Measurements from ENCODE around the gene MPP4. TPM values are rescaled to one million over a fixed set of nuclear protein-coding genes. Genes with fewer than 3 reads are reported as not detected.
A peak's percentile ranks its signal among the peaks of the same experiment; 100 is the strongest.

The MPP4 gene
- total and polyA plus RNA-seq, 7 donors: 0.06 to 0.36 TPM; not detected in 5

DNA sequence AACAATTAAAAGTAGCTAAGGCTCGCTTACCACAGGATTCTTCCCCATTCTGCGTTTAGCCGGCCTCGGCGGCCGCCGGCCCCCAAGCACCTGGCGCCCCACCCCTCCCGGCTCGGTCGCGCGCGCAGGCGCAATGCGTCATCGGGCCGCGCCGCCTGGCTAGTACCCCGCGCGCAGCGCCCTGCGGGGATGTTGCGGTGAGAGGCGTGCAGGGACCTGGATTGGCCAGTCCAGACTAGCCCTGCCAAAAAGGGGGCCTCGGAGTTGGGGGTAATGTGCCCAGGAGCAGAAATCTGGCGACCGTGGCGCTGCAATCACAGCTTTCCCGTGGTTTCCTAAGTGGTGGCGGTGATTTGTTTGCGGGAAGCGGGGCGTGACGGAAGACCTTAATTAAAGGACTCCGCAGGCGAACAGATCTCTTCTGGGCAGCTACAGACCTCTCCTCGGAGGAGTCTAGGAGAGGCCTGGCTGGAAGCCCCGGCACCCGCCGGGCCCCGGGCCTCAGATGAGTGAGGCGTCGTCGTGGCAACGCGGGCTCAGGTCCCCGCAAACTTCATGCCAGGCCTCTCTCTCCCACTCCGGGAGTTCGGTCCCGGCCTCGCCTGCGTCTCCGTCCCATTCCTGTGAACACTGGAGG lies 55.7 kb downstream of the MPP4 start:
- Histone ChIP-seq H3K9me3 (no peaks in the 10 kb centered on the region), H3K27ac (peak overlapping the region; percentile 93 to 96 (median 94)), H3K4me3 (peak overlapping the region; percentile 71 to 84 (median 76)), H3K4me1 (peaks cover 0 to 20% (median 18%) of the 10 kb centered on the region in 4 donors), H3K36me3 (peaks cover 0 to 3% (median 0%) of the 10 kb centered on the region in 4 donors), H3K27me3 (no peaks in the 10 kb centered on the region)
- intact Hi-C loops (cut with DNase I): loop anchor here (5.0 to 10.0 kb wide), 4 partner anchors 140 to 778 kb away; partner anchors contain the start of genes ALS2, CLK1, FZD7 and STRADB
- TF ChIP-seq POLR2A (IDR thresholded peaks at IDR 0.05) (peak; percentile 48 to 80), POLR2AphosphoS5 (IDR thresholded peaks at IDR 0.05) (peak; percentile 92 to 97 (median 94)), EP300 (IDR thresholded peaks at IDR 0.05) (peak in 1 of 4 donors; percentile 2)
- TF ChIP-seq, protein P1, sequence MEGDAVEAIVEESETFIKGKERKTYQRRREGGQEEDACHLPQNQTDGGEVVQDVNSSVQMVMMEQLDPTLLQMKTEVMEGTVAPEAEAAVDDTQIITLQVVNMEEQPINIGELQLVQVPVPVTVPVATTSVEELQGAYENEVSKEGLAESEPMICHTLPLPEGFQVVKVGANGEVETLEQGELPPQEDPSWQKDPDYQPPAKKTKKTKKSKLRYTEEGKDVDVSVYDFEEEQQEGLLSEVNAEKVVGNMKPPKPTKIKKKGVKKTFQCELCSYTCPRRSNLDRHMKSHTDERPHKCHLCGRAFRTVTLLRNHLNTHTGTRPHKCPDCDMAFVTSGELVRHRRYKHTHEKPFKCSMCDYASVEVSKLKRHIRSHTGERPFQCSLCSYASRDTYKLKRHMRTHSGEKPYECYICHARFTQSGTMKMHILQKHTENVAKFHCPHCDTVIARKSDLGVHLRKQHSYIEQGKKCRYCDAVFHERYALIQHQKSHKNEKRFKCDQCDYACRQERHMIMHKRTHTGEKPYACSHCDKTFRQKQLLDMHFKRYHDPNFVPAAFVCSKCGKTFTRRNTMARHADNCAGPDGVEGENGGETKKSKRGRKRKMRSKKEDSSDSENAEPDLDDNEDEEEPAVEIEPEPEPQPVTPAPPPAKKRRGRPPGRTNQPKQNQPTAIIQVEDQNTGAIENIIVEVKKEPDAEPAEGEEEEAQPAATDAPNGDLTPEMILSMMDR (IDR thresholded peaks at IDR 0.05): no peak
- 0 to 1% methylated on average over 56 of the region's 56 CpGs for WGBS, 2 donors
- DNase-seq: peak; percentile 89

- H3K4me1 ChIP-seq: peaks cover 0 to 20% (median 18%) of the 10 kb centered on the region in 4 donors
- no peak for DNase-seq
- peak overlapping the region; percentile 71 to 84 (median 76) for H3K4me3 ChIP-seq
- H3K36me3 ChIP-seq: peaks cover 0 to 8% (median 0%) of the 10 kb centered on the region in 4 donors
- TF ChIP-seq POLR2A (IDR thresholded peaks at IDR 0.05): no peak
- TF ChIP-seq POLR2AphosphoS5 (IDR thresholded peaks at IDR 0.05): no peak
- no peak for TF ChIP-seq EP300 (IDR thresholded peaks at IDR 0.05)
- TF ChIP-seq, protein P1 (IDR thresholded peaks at IDR 0.05): no peak
- peak overlapping the region; percentile 93 to 96 (median 94) for H3K27ac ChIP-seq
- no peaks in the 10 kb centered on the region for H3K27me3 ChIP-seq
- 0% methylated on average over 16 of the region's 16 CpGs for WGBS, 2 donors
- intact Hi-C loops (cut with DNase I): loop anchor here (5.0 to 10.0 kb wide), 4 partner anchors 140 to 777 kb away; partner anchors contain the start of genes ALS2, CLK1, FZD7 and STRADB
- H3K9me3 ChIP-seq: no peaks in the 10 kb centered on the region
These were observed 56.3 kb downstream of the MPP4 start for GRCh38 chr2:201642086-201642578.

DNA sequence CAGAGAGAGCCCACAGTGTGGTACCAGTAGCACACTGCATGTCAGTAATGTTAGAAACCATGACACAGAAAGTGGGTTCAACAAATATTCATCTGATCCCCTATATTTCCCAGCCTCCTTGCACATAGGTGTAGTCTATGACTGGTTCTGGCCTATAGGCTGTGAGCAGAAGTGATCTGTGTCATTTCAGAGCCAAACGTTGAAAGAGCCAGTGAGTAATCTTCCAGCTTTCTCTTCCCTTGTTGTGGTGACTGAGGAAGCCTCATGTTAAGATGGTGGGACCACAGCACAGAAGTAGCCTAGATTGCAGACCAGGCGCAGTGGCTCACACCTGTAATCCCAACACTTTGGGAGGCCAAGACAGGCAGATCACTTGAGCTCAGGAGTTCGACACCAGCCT lies 59.2 kb downstream of the MPP4 start:
- H3K9me3 ChIP-seq: no peaks in the 10 kb centered on the region
- intact Hi-C loops (cut with DNase I): no loop called here
- peaks cover 0 to 37% (median 1%) of the 10 kb centered on the region in 4 donors for H3K36me3 ChIP-seq
- no peak for DNase-seq
- H3K27me3 ChIP-seq: no peaks in the 10 kb centered on the region
- no peak overlapping the region for H3K27ac ChIP-seq
- H3K4me1 ChIP-seq: peaks cover 0 to 15% (median 14%) of the 10 kb centered on the region in 4 donors
- TF ChIP-seq POLR2A (IDR thresholded peaks at IDR 0.05) (no peak), EP300 (IDR thresholded peaks at IDR 0.05) (no peak), POLR2AphosphoS5 (IDR thresholded peaks at IDR 0.05) (no peak)
- TF ChIP-seq, protein P1 (IDR thresholded peaks at IDR 0.05): no peak
- no peak overlapping the region for H3K4me3 ChIP-seq
- 83 to 88% methylated on average over 3 of the region's 3 CpGs for WGBS, 2 donors

DNA sequence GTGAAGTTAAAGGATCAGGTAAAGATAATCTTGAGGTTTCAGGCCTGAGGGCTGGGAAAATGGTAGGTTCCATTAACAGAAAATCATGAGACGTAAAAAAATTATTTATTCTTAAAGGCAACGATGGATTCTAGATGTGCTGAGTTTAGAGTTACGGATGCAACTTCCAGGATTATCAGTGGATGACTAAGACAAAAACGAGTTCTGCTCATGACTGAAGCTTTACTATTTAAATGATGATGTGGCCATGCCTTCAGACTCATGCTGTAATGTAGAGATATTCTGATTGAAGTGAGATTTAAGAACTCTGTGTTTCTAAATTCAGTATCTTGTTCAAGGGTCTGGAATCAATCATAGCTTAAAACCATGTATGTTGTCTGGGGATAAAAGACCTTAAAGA lies 60.1 kb downstream of the MPP4 start:
- WGBS, 2 donors: 78 to 89% methylated on average over 4 of the region's 4 CpGs
- intact Hi-C loops (cut with DNase I): no loop called here
- H3K4me3 ChIP-seq: no peak overlapping the region

More for the DNA sequence above, 60.1 kb downstream of the MPP4 start:
- TF ChIP-seq POLR2AphosphoS5 (IDR thresholded peaks at IDR 0.05) (no peak), POLR2A (IDR thresholded peaks at IDR 0.05) (no peak), EP300 (IDR thresholded peaks at IDR 0.05) (no peak)
- TF ChIP-seq, protein P1 (IDR thresholded peaks at IDR 0.05): no peak
- no peak for DNase-seq
- H3K36me3 ChIP-seq: peaks cover 0 to 46% (median 5%) of the 10 kb centered on the region in 4 donors
- H3K27me3 ChIP-seq: no peaks in the 10 kb centered on the region
- peaks cover 0 to 8% (median 6%) of the 10 kb centered on the region in 4 donors for H3K4me1 ChIP-seq
- H3K27ac ChIP-seq: no peak overlapping the region
- H3K9me3 ChIP-seq: no peaks in the 10 kb centered on the region
